ENCODE measurements around the gene HOXD9. TPM values are rescaled to one million over a fixed set of nuclear protein-coding genes. Genes with fewer than 3 reads are reported as not detected.

The HOXD9 gene
- total RNA-seq, 1 experiment from 2014 or later: not detected

- Histone ChIP-seq H3K18ac (ENCODE audit: insufficient read length, low read depth, low read length) (no peak overlapping the region), H4K5ac (ENCODE audit: insufficient read length, low read depth, low read length) (no peak overlapping the region), H3K23me2 (ENCODE audit: insufficient read length, low read depth, low read length, poor library complexity, severe bottlenecking) (no peaks in the 10 kb centered on the region), H3T11ph (ENCODE audit: low read length) (no peak overlapping the region), H3K27ac (ENCODE audit: insufficient read length, low read depth, low read length) (no peak overlapping the region), H3K9me3 (ENCODE audit: control insufficient read depth, low read depth, low read length) (no peaks in the 10 kb centered on the region), H2AK5ac (ENCODE audit: insufficient read length, low read length) (no peak overlapping the region), H4K8ac (replicated peaks; ENCODE audit: insufficient read length, low read depth, low read length) (no peak overlapping the region), H3K4me2 (ENCODE audit: insufficient read depth, insufficient read length, low read length) (peak overlapping the region; percentile 28), H2AFZ (ENCODE audit: low read length) (no peak overlapping the region), H3K23ac (ENCODE audit: insufficient read length, low read depth, low read length) (no peak overlapping the region), H2BK12ac (ENCODE audit: insufficient read length, low read depth, low read length) (no peak overlapping the region), H2BK15ac (ENCODE audit: low read depth, low read length) (no peak overlapping the region), H2BK120ac (ENCODE audit: low read depth, low read length, poor library complexity, severe bottlenecking) (no peak overlapping the region), H3K79me1 (ENCODE audit: insufficient read depth, low read depth, low read length, poor library complexity, severe bottlenecking) (no peaks in the 10 kb centered on the region), H3K56ac (ENCODE audit: insufficient read length, low read depth, low read length) (no peak overlapping the region), H3K4me1 (ENCODE audit: insufficient read depth, low read length) (peaks cover 3% of the 10 kb centered on the region; the same call in 1 of the 2 replicates), H3K9ac (ENCODE audit: extremely low read depth, insufficient read length, low read length) (no peak overlapping the region), H3K4ac (ENCODE audit: low read depth, low read length) (no peak overlapping the region), H3K14ac (ENCODE audit: insufficient read depth, low read length) (no peak overlapping the region), H3K27me3 (ENCODE audit: insufficient read depth, low read length) (peaks cover 93% of the 10 kb centered on the region), H2BK5ac (ENCODE audit: insufficient read length, low read length) (no peak overlapping the region), H2BK20ac (ENCODE audit: low read depth, low read length, poor library complexity, severe bottlenecking) (no peak overlapping the region), H3K79me2 (ENCODE audit: insufficient read depth, low read length) (no peaks in the 10 kb centered on the region), H4K91ac (ENCODE audit: insufficient read length, low read depth, low read length) (no peak overlapping the region), H4K20me1 (ENCODE audit: control insufficient read depth, insufficient read depth, insufficient read length) (no peaks in the 10 kb centered on the region)
- Mint-ChIP-seq H3K36me3 (ENCODE audit: insufficient read depth in 1 of 3, low read depth in 3 of 3) (peaks cover 0 to 3% (median 0%) of the 10 kb centered on the region in 3 experiments; a peak in 2 of 7 replicates), H3K27me3 (ENCODE audit: low read depth) (peaks cover 98% of the 10 kb centered on the region), H3K9me3 (peaks cover 11 to 20% of the 10 kb centered on the region in 2 experiments; a peak in 4 of 5 replicates), H3K4me3 (peak overlapping the region; percentile 17 to 73; a peak in 4 of 5 replicates), H3K4me1 (peaks cover 15 to 28% of the 10 kb centered on the region in 2 experiments), H3K27ac (no peak overlapping the region)
- peak; percentile 46 for DNase-seq
- no CpG with 5 or more reads among the region's 31 CpGs for WGBS (ENCODE audit: extremely low coverage, insufficient read length, low lambda C conversion rate)
- TF ChIP-seq, protein P1, sequence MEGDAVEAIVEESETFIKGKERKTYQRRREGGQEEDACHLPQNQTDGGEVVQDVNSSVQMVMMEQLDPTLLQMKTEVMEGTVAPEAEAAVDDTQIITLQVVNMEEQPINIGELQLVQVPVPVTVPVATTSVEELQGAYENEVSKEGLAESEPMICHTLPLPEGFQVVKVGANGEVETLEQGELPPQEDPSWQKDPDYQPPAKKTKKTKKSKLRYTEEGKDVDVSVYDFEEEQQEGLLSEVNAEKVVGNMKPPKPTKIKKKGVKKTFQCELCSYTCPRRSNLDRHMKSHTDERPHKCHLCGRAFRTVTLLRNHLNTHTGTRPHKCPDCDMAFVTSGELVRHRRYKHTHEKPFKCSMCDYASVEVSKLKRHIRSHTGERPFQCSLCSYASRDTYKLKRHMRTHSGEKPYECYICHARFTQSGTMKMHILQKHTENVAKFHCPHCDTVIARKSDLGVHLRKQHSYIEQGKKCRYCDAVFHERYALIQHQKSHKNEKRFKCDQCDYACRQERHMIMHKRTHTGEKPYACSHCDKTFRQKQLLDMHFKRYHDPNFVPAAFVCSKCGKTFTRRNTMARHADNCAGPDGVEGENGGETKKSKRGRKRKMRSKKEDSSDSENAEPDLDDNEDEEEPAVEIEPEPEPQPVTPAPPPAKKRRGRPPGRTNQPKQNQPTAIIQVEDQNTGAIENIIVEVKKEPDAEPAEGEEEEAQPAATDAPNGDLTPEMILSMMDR (conservative IDR thresholded peaks at IDR 0.05): no peak
Measured at GRCh38 chr2:176091329-176092258, 30.9 kb upstream of the HOXD9 start.

Data from H9 (cell line).